ENCODE results near the gene PRKAR2B.
"Not testable (repeated sequence)": the region's sequence is repeated elsewhere in the genome, so short reads cannot be mapped to it uniquely, and the experiment has no call there.

Gene PRKAR2B

GRCh38 chr7:107047902-107048782 lies 3.6 kb downstream of the PRKAR2B start:
- no peak for DNase-seq (ENCODE audit: low read depth in 2 of 3, low spot score in 2 of 3)

DNA sequence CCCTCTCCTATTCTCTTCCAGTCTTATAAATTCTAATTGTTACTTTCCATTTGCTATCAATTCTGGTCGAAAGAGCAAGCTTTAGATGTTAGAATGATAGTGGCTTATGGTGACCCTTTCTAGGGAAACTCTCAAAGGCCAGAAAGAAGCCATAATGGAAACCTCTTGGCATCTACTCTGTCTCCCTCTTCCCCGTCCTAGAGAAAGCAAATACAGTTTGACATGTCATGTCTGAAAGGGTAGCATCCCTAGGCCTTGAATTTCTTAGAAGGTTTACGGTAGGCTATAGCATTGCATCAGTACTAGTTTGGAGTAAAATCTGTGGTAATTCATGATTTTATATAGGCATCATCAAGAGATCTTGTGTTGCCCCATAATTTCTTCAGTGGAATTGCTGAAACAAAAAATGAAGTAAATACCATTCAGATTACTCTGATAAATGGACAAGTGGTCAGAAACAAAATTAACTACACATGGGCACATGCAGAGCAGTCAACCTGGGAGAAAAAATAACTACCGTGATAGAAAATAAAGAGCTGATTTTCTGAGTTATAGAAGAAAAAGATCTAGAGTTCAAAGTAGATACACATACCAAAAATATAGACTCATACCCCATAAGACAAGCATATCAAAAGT lies 4.4 kb downstream of the PRKAR2B start:
- no peak for DNase-seq (ENCODE audit: low read depth in 2 of 3, low spot score in 2 of 3)

- no peak for DNase-seq (ENCODE audit: low read depth in 2 of 3, low spot score in 2 of 3)
Measured at GRCh38 chr7:107049480-107049879, 5.0 kb downstream of the PRKAR2B start.

- DNase-seq (ENCODE audit: low read depth in 2 of 3, low spot score in 2 of 3) = no peak
Measured at GRCh38 chr7:107049971-107050532, 5.5 kb downstream of the PRKAR2B start.

GRCh38 chr7:107051376-107051775 lies 6.9 kb downstream of the PRKAR2B start:
- no peak for DNase-seq (ENCODE audit: low read depth in 2 of 3, low spot score in 2 of 3)

DNA sequence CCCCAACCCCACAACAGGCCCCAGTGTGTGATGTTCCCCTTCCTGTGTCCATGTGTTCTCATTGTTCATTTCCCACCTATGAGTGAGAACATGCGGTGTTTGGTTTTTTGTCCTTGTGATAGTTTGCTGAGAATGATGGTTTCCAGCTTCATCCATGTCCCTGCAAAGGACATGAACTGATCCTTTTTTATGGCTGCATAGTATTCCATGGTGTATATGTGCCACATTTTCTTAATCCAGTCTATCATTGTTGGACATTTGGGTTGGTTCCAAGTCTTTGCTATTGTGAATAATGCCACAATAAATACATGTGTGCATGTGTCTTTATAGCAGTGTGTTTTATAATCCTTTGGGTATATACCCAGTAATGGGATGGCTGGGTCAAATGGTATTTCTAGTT lies 10.5 kb downstream of the PRKAR2B start:
- not testable (repeated sequence) for DNase-seq (ENCODE audit: low read depth in 2 of 3, low spot score in 2 of 3)

GRCh38 chr7:107056058-107056457 lies 11.6 kb downstream of the PRKAR2B start:
- DNase-seq (ENCODE audit: low read depth in 2 of 3, low spot score in 2 of 3) = not testable (repeated sequence)

- DNase-seq (ENCODE audit: low read depth in 2 of 3, low spot score in 2 of 3) = no peak
Measured at GRCh38 chr7:107056728-107057473, 12.4 kb downstream of the PRKAR2B start.

GRCh38 chr7:107057474-107057833 lies 12.9 kb downstream of the PRKAR2B start:
- DNase-seq (ENCODE audit: low read depth in 2 of 3, low spot score in 2 of 3) = no peak

- DNase-seq (ENCODE audit: low read depth in 2 of 3, low spot score in 2 of 3) = no peak
Measured at GRCh38 chr7:107059468-107059867, 15.0 kb downstream of the PRKAR2B start.

DNA sequence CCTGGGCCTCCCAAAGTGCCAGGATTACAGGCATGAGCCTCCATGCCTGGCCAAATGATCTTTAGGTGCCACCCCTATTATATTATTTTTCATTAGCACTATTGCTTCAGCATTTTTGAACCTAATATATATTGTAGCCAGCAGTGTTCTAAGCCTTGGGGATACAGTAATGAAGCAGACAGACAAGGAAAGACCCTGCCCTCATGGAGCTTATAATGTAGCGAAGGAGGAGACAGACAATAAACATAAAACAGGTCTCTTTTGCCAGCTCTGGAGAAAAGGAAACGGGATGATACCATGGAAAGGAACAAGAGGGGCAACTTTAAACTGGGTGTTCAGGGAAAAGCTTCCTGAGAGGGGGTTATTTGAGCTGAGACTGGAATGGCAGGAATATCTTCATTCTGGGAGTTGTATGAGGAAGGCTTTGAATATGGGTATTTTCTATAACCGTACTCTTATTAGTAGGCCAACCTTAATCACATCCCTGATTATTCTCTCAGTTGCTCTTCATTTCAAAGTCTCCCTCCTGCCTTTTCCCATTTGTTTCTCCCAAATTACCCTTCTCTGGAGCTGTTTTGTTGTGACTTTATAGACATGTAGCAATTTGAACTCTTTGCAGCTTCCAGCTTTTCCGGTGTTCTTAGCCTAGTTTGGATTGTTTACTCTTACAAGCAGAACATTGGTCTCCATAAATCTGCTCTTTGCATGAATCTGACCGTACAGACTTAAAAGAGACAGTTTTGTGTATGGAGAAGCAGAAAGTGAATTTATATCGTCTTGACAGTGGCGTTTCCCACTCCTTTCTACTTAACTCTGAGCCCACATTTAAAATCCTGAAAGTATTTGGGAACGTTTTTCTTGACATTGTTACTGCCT lies 19.0 kb downstream of the PRKAR2B start:
- no peak for DNase-seq (ENCODE audit: low read depth in 2 of 3, low spot score in 2 of 3)

DNA sequence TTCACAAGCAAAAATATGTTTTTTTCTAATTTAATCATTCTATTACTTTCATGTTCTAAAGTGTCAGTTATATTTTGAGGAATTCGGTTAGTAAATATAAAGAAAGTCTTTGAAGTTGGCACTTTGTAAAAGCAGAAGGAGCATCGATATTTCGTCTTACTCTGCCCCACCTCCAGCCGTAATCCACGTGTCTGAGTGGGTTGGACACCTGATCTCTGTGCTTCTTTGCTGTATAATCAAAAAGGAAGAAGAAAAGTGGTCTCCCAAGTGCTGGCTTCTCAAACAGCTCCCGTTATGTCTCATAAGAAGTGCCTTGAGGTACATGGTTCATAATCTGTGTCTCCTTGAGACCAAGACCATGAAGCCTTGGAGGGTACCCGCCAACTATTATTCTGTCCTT lies 19.8 kb downstream of the PRKAR2B start:
- no peak for DNase-seq (ENCODE audit: low read depth in 2 of 3, low spot score in 2 of 3)

GRCh38 chr7:107065929-107066247 lies 21.4 kb downstream of the PRKAR2B start:
- no peak for DNase-seq (ENCODE audit: low read depth in 2 of 3, low spot score in 2 of 3)

DNA sequence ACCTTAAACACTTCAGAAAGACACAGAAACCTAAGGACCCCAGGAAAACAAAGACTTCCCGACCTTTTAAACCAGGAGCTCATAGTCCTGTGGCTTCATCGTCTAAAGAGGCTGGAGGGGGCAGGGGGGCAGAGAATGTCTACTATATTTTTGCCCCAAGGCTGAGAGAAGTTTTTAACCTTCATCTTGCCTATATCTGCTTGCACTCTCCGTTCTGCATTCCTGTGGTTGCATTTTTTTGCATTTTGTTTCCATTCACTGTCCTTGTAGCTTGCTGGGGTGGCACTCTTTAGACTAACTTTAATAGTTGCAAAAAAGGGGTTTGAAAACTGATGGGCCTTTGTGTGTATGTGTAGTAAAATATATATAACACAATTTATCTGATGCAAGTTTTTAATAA lies 23.7 kb downstream of the PRKAR2B start:
- no peak for DNase-seq (ENCODE audit: low read depth in 2 of 3, low spot score in 2 of 3)

DNA sequence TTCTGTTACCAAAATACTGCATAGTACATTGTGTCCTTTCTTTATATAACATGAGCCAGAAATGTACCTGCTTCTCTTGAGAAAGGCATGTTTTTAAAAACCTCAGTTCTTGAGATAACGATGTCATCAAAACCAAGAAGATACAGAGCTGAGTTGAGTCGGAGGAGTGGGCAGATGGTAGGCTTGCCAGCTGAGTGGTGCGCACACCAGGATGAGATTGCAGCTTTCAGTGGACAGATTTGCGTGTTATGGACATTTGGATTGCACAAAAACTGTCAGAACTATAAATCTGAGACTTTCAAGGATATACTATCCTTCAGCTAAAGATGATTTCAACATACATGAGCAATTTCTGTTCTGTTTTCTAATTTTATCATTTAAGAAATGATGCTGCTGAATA lies 25.0 kb downstream of the PRKAR2B start:
- DNase-seq (ENCODE audit: low read depth in 2 of 3, low spot score in 2 of 3) = no peak

DNA sequence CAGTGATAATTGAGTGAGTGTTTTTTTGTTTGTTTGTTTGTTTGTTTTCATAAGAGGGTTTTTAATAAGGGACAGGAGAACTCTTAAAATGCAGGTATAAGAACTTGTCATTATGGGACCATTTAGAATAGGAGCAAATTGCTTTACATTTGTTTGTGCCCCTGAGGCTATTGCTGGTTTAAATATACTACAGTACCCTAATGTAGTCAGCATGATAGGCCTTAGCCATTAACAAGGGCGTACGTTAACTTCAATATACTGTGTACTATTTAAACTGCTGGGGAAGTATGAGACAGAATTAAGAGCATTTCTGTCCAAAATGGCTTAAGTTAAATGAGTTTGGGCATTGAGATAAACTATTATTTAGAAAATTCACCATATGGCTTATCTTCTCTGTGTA lies 26.2 kb downstream of the PRKAR2B start:
- no peak for DNase-seq (ENCODE audit: low read depth in 2 of 3, low spot score in 2 of 3)

DNA sequence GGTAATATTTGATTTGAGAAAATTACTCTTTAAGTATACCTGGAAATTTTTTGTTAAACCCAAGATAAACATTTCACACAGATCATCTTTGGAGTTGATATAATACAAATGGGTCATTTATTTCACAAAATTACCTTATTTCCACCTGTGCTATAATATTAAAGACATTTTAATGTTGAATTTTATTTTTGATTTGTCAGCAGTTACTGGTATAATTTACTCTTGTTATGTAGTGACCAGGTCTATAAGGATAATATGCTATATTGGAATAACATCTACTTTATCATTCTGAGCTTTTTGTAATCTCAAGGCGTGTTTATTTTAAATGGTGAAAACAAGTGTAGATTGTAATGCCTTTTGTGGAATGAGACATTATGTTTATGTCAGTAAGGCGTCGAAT lies 26.6 kb downstream of the PRKAR2B start:
- DNase-seq (ENCODE audit: low read depth in 2 of 3, low spot score in 2 of 3) = no peak

DNA sequence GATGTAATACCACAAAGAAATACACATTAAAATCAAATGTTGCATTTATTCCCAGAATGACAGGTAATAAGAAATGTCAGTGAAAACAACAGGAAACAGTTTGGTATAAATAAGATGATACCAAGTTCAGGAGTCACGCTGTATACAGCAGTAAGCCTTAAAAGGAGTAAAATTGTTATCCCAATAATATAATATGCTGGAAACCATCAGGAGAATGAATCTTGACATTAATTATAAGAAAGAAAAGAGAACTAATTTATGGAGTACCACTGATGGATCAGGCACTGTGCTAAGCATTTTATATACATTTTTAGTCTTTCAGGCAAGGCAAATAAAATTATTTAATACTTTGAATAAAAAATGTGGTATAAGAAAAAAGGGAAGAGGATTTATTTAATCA lies 27.6 kb downstream of the PRKAR2B start:
- no peak for DNase-seq (ENCODE audit: low read depth in 2 of 3, low spot score in 2 of 3)

- no peak for DNase-seq (ENCODE audit: low read depth in 2 of 3, low spot score in 2 of 3)
Measured at GRCh38 chr7:107075863-107076574, 31.5 kb downstream of the PRKAR2B start.
